Astrocyte of the spinal cord (primary cell): ENCODE measurements around the gene SLCO3A1.
A peak's percentile ranks its signal among the peaks of the same experiment; 100 is the strongest.

Experiments used
- DNase-seq: peaks from one replicate; pipeline ENCODE4 v3.0.0; 2011; ENCODE audit warnings: low read depth, low spot score
- H3K4me3 ChIP-seq: 2 replicates; pipeline ENCODE4 v1.5.1; 2011; ENCODE audit warnings: low read depth, mild to moderate bottlenecking, low read length, moderate library complexity
- CTCF ChIP-seq: IDR thresholded peaks from 2 replicates; pipeline ENCODE4 v1.5.1; 2012; ENCODE audit warnings: low read depth, mild to moderate bottlenecking, low read length, inconsistent platforms
- in situ Hi-C: cut with HindIII; loops from 2 replicates; pipeline ENCODE4 v1.10.0; 2017; ENCODE audit warnings: low sequenced_read_pairs

Gene SLCO3A1

GRCh38 chr15:91917686-91918360 lies 64.3 kb downstream of the SLCO3A1 start:
- in situ Hi-C loops = no loop called here
- H3K4me3 ChIP-seq = no peak overlapping the region
- no peak for DNase-seq
- TF ChIP-seq CTCF = no peak

GRCh38 chr15:91919014-91919534 lies 65.6 kb downstream of the SLCO3A1 start:
- H3K4me3 ChIP-seq = no peak overlapping the region
- no peak for TF ChIP-seq CTCF
- DNase-seq = peak; percentile 18
- in situ Hi-C loops = no loop called here

- in situ Hi-C loops = no loop called here
- H3K4me3 ChIP-seq = no peak overlapping the region
- DNase-seq = no peak
- TF ChIP-seq CTCF = no peak
These were observed 67.8 kb downstream of the SLCO3A1 start for GRCh38 chr15:91921188-91921842.

GRCh38 chr15:91921843-91922198 lies 68.3 kb downstream of the SLCO3A1 start:
- no peak overlapping the region for H3K4me3 ChIP-seq
- in situ Hi-C loops = no loop called here
- no peak for TF ChIP-seq CTCF
- DNase-seq = no peak

- H3K4me3 ChIP-seq = no peak overlapping the region
- no peak for TF ChIP-seq CTCF
- in situ Hi-C loops = no loop called here
- DNase-seq = no peak
These were observed 69.4 kb downstream of the SLCO3A1 start for GRCh38 chr15:91922646-91923547.

GRCh38 chr15:91924183-91924582 lies 70.7 kb downstream of the SLCO3A1 start:
- no peak overlapping the region for H3K4me3 ChIP-seq
- in situ Hi-C loops = no loop called here
- TF ChIP-seq CTCF = no peak
- DNase-seq = no peak
